ENCODE results near the gene ZFYVE27. TPM values are rescaled to one million over a fixed set of nuclear protein-coding genes. Genes with fewer than 3 reads are reported as not detected.

ZFYVE27 gene
- total RNA-seq, 4 donors from 2014 or later, result 25.8 to 60.5 (median 39.6) TPM

- Histone ChIP-seq H3K4me1 (peaks cover 5% of the 10 kb centered on the region), H3K4me3 (no peak overlapping the region), H3K27ac (no peak overlapping the region), H3K27me3 (peaks cover 28% of the 10 kb centered on the region), H3K9me3 (no peaks in the 10 kb centered on the region), H3K36me3 (peaks cover 9% of the 10 kb centered on the region)
- TF ChIP-seq POLR2AphosphoS5 (IDR thresholded peaks at IDR 0.05) (no peak), POLR2A (IDR thresholded peaks at IDR 0.05) (no peak), EP300 (IDR thresholded peaks at IDR 0.05) (no peak), CTCF (IDR thresholded peaks at IDR 0.05) (no peak)
- WGBS, result 80% methylated on average over 8 of the region's 13 CpGs
- no peak for DNase-seq (ENCODE audit: low spot score in 2 of 2)
Measured at GRCh38 chr10:97766106-97766810, 29.3 kb downstream of the ZFYVE27 start.

GRCh38 chr10:97766996-97767924 lies 30.3 kb downstream of the ZFYVE27 start:
- Histone ChIP-seq H3K9me3 (no peaks in the 10 kb centered on the region), H3K27ac (no peak overlapping the region), H3K4me3 (no peak overlapping the region), H3K36me3 (peaks cover 2% of the 10 kb centered on the region), H3K4me1 (peaks cover 13% of the 10 kb centered on the region), H3K27me3 (peaks cover 38% of the 10 kb centered on the region)
- TF ChIP-seq EP300 (IDR thresholded peaks at IDR 0.05) (no peak), POLR2AphosphoS5 (IDR thresholded peaks at IDR 0.05) (no peak), CTCF (IDR thresholded peaks at IDR 0.05) (no peak), POLR2A (IDR thresholded peaks at IDR 0.05) (no peak)
- DNase-seq (ENCODE audit: low spot score in 2 of 2), result no peak
- WGBS, result 87% methylated on average over 22 of the region's 22 CpGs

GRCh38 chr10:97768322-97769315 lies 31.7 kb downstream of the ZFYVE27 start:
- DNase-seq (ENCODE audit: low spot score in 2 of 2), result no peak
- H3K4me1 ChIP-seq, result peaks cover 13% of the 10 kb centered on the region
- H3K27ac ChIP-seq, result no peak overlapping the region
- H3K4me3 ChIP-seq, result no peak overlapping the region
- no peaks in the 10 kb centered on the region for H3K9me3 ChIP-seq
- no peaks in the 10 kb centered on the region for H3K36me3 ChIP-seq
- H3K27me3 ChIP-seq, result peaks cover 49% of the 10 kb centered on the region
- WGBS, result 94% methylated on average over 9 of the region's 9 CpGs
- TF ChIP-seq CTCF (IDR thresholded peaks at IDR 0.05) (no peak), POLR2A (IDR thresholded peaks at IDR 0.05) (no peak), POLR2AphosphoS5 (IDR thresholded peaks at IDR 0.05) (no peak), EP300 (IDR thresholded peaks at IDR 0.05) (no peak)

GRCh38 chr10:97770255-97770654 lies 33.3 kb downstream of the ZFYVE27 start:
- no peak for TF ChIP-seq POLR2A (IDR thresholded peaks at IDR 0.05)
- no peak for TF ChIP-seq CTCF (IDR thresholded peaks at IDR 0.05)
- TF ChIP-seq EP300 (IDR thresholded peaks at IDR 0.05), result no peak
- no peak for TF ChIP-seq POLR2AphosphoS5 (IDR thresholded peaks at IDR 0.05)

More at GRCh38 chr10:97770255-97770654, 33.3 kb downstream of the ZFYVE27 start:
- peaks cover 54% of the 10 kb centered on the region for H3K27me3 ChIP-seq
- no peaks in the 10 kb centered on the region for H3K36me3 ChIP-seq
- DNase-seq (ENCODE audit: low spot score in 2 of 2), result no peak
- no peak overlapping the region for H3K27ac ChIP-seq
- H3K4me3 ChIP-seq, result no peak overlapping the region
- no peaks in the 10 kb centered on the region for H3K9me3 ChIP-seq
- H3K4me1 ChIP-seq, result peaks cover 13% of the 10 kb centered on the region
- 75% methylated on average over 5 of the region's 5 CpGs for WGBS

Data from suprapubic skin (tissue), 4 donors.